ENCODE measurements around the gene ADAM12. TPM values are rescaled to one million over a fixed set of nuclear protein-coding genes. Genes with fewer than 3 reads are reported as not detected.

ADAM12 gene
- total RNA-seq, 4 donors from 2014 or later: 0.26 to 1.6 (median 0.47) TPM; not detected in 1

DNA sequence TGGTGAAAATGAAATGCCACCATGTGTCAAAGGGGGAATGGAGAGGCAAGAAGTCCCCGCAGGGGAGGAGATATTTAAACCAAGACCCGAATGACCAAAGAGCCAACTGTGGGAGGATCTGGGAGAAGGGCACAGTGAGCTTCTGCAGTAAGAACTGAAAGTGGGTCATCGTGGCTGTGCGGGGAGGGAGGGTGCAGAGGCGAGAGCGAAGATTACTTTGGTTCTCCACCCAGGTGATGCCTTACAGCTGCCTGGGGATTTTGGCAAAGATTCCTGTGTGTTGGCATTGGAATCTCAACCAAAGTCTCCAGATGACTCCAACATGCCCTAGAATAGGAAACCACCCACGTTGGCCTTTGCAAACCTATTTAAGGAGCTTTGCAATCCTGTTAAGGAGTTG, 44.2 kb upstream of the ADAM12 start:
- no peak overlapping the region for H3K4me3 ChIP-seq (ENCODE audit: low read depth, poor library complexity, severe bottlenecking)
- DNase-seq (ENCODE audit: low spot score in 2 of 2): no peak
- TF ChIP-seq CTCF (IDR thresholded peaks at IDR 0.05): no peak
- no peak for TF ChIP-seq POLR2A (IDR thresholded peaks at IDR 0.05)
- 48 to 64% methylated on average over 7 of the region's 7 CpGs for WGBS, 2 donors
- intact Hi-C loops (cut with DNase I; ENCODE audit: low total_unique reads): no loop called here

- WGBS, 2 donors: 86 to 90% methylated on average over 2 of the region's 2 CpGs
- TF ChIP-seq CTCF (IDR thresholded peaks at IDR 0.05) (no peak), POLR2A (IDR thresholded peaks at IDR 0.05) (no peak)
- no peak overlapping the region for H3K4me3 ChIP-seq (ENCODE audit: low read depth, poor library complexity, severe bottlenecking)
- intact Hi-C loops (cut with DNase I; ENCODE audit: low total_unique reads): no loop called here
- no peak for DNase-seq (ENCODE audit: low spot score in 2 of 2)
Measured at GRCh38 chr10:126431816-126432215, 43.5 kb upstream of the ADAM12 start.

DNA sequence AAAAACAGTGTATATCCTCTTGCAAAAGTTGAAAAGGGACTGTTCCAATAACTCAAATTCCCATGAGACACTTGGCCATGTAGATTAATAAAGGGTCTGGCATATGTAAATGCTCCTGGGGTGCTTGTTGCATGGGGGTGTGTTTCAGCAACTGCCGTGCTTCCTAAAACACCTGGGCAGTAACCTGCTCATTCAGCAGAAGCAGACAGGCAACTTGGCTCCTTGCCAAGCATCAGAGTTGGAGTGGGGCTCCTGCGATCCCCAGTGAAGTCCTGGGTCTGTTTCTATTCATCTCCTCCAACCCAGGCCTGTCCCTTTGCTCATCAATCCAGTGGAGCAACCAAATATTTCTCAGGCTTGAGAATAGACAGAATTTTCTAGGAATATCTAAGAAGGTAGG, 42.2 kb upstream of the ADAM12 start:
- WGBS, 2 donors: 72 to 73% methylated on average over 2 of the region's 2 CpGs
- intact Hi-C loops (cut with DNase I; ENCODE audit: low total_unique reads): no loop called here
- H3K4me3 ChIP-seq (ENCODE audit: low read depth, poor library complexity, severe bottlenecking): no peak overlapping the region
- DNase-seq (ENCODE audit: low spot score in 2 of 2): no peak
- no peak for TF ChIP-seq POLR2A (IDR thresholded peaks at IDR 0.05)
- no peak for TF ChIP-seq CTCF (IDR thresholded peaks at IDR 0.05)

GRCh38 chr10:126429275-126429674, 41.0 kb upstream of the ADAM12 start:
- 82 to 85% methylated on average over 4 of the region's 4 CpGs for WGBS, 2 donors
- DNase-seq (ENCODE audit: low spot score in 2 of 2): no peak
- TF ChIP-seq POLR2A (IDR thresholded peaks at IDR 0.05) (no peak), CTCF (IDR thresholded peaks at IDR 0.05) (no peak)
- intact Hi-C loops (cut with DNase I; ENCODE audit: low total_unique reads): no loop called here
- H3K4me3 ChIP-seq (ENCODE audit: low read depth, poor library complexity, severe bottlenecking): no peak overlapping the region

- TF ChIP-seq POLR2A (IDR thresholded peaks at IDR 0.05): no peak
- no peak for TF ChIP-seq CTCF (IDR thresholded peaks at IDR 0.05)
- 60 to 65% methylated on average over 8 of the region's 8 CpGs for WGBS, 2 donors
- intact Hi-C loops (cut with DNase I; ENCODE audit: low total_unique reads): no loop called here
- DNase-seq (ENCODE audit: low spot score in 2 of 2): no peak
- no peak overlapping the region for H3K4me3 ChIP-seq (ENCODE audit: low read depth, poor library complexity, severe bottlenecking)
Measured at GRCh38 chr10:126425489-126426065, 37.3 kb upstream of the ADAM12 start.

- intact Hi-C loops (cut with DNase I; ENCODE audit: low total_unique reads): no loop called here
- TF ChIP-seq CTCF (IDR thresholded peaks at IDR 0.05) (no peak), POLR2A (IDR thresholded peaks at IDR 0.05) (no peak)
- WGBS, 2 donors: 75 to 78% methylated on average over 5 of the region's 5 CpGs
- no peak overlapping the region for H3K4me3 ChIP-seq (ENCODE audit: low read depth, poor library complexity, severe bottlenecking)
- no peak for DNase-seq (ENCODE audit: low spot score in 2 of 2)
Measured at GRCh38 chr10:126425032-126425431, 36.8 kb upstream of the ADAM12 start.
